Measurements from ENCODE around the gene ASRGL1.
"Not testable (repeated sequence)": the region's sequence is repeated elsewhere in the genome, so short reads cannot be mapped to it uniquely, and the experiment has no call there.

Gene ASRGL1

DNA sequence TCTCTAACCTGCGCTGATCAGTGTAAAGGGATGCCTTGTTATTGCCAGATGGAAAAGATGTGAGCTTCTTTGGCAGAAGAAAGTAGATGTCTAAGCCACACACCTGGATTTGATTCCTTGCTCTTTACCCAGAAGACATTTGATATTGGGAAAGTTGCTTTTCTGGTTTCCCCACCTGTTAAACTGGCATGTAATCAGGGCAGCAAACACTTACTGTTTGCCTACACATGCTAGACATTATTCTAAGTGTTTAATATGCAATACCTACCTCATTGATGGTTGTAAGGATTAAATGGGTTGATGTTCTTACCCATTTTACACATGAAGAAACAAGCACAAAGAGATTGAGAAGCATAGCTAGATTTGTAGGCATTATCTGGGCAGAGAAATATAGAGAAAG lies 16.6 kb downstream of the ASRGL1 start:
- no peak for DNase-seq

DNA sequence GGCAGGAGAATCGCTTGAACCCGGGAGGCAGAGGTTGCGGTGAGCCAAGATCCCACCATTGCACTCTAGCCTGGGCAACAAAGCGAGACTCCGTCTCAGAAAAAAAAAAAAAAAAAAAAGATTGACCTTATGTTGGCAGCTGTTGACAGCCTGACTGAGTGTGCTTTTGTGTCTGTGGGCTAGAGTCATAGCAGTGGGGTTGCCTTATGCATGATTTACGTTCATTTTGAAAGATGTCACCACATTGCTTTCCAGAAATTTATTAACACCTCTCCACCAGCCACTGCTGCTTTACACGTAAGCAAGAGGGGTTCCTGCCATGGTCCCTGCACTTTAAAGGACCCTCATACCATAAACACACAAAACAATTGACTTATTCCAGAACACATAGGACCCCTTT lies 21.0 kb downstream of the ASRGL1 start:
- no peak for DNase-seq

DNA sequence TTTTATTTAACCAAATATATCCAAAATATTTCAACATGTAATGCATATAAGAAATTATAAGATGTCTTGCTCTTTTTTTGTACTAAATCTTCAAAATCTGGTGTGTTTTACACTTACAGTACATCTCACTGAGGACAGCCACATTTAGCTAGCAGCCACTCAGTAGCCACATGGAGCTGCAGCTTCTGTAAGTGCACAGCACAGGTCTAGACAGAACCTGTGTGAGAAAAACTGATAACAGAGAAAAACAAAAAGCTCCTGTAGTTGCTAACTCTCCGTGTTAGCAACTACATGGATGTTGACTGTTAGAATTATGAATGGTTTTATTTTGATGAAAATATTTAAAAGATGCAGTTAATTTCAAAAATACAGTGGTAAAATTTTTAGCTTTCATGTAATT lies 22.2 kb downstream of the ASRGL1 start:
- DNase-seq: no peak

DNA sequence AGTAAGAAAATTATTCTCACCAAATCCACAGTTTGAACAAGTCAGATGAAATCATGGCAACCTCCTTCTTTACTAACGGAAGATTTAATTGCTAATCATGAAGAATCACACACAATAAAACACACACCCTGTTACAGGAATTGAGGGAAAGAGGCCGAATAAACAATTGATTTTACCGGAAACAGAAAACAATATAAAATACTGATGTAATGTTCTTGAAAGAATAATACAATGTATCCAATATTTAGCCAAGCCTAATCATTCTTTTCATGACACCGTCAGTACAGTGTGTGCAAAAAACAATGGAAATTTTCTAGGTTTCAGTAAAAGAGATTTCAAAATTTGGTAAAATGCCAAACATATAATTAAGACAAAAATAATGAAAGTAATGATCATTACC lies 23.4 kb downstream of the ASRGL1 start:
- DNase-seq: no peak

DNA sequence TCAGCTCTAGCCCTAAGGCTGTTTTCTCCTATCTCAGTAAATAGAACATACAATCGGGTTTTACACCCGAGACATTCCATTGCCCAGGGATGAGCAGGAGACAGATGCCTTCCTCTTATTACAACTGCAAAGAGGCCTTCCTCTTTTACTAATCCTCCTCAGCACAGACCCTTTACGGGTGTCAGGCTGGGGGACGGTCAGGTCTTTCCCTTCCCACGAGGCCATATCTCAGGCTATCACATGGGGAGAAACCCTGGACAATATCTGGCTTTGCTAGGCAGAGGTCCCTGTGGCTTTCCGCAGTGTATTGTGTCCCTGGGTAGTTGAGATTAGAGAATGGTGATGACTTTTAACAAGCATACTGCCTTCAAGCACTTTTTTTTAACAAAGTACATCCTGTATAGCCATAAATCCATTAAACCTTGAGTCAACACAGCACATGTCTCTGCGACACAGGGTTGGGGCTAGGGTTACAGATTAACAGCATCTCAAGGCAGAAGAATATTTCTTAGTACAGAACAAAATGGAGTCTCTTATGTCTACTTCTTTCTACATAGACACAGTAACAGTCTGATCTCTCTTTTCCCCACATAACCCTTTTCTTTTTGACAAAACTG lies 31.7 kb downstream of the ASRGL1 start:
- not testable (repeated sequence) for DNase-seq

DNA sequence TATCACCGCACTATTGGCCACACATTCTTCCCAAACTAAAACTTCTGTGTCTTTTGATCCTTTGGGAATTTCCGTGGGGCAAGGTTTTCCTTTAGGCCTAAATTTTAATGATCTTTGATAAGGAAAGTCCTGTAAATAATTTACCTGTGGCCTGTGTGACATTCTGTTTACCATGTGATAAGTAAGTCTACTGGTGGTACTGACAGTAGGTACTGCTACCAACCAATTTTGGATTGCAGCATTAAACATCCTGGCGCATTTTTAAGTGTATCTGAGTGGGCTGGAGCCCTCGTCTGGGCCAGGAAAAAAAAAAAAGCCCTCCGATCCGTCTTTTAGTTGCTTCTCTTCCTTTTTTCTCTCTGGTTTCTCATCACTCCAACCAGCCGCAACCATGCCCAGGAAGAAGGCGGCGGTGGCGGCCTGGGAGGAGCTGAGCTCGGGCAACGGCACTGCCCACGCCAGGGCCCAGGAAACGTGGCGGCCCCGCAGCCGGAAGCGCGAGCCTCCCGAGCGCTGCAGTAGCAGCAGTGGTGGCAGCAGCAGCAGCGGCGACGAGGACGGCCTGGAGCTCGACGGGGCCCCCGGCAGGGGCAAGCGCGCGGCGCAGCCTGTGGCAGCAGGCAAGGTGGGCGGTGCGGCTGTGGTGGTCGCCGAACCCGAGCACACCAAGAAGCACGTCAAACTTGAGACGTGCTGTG lies 33.6 kb downstream of the ASRGL1 start:
- DNase-seq: no peak

DNA sequence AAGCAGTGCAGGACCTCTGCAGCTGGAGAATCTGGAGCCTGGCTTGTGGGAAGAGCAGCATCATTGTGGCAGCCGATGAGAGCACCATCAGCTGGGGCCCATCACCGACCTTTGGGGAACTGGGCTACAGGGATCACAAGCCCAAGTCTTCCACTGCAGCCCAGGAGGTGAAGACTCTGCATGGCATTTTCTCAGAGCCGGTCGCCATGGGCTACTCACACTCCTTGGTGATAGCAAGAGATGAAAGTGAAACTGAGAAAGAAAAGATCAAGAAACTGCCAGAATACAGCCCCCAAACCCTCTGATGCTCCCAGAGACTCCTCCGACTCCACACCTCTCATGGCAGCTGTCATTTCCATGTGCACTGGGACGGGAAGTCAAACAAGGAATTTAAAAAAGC lies 35.6 kb downstream of the ASRGL1 start:
- DNase-seq: no peak

DNA sequence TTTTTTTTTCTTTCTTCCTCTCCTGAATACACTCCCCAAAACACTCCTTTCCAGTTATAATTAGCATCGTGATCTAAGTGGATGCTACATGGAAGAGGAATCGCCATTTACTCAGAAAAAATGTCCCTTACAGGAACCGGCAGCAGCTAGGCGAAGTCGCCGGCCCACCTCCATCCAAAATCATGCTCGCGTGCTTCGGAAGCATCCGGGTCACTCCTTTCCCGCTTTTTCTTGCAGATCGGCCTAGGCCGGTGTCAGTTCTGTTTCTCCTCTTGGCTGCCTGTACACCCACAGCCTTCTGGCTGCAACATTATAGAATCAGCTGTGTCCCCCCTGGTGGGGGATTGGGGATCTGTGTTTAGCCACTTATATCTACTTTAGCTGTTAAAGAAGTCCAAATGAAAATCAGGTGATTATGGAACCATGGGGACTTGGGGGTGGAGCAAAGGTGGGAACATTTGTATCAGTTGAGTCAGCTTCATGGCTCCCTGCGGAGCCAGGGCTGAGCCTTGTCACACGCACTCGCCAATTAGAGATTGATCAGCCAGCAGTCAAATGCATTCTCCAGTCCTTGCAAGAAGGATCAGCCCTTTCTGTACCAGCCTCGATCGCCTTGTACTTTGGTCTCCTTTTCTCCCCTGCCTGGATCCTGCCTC lies 36.3 kb downstream of the ASRGL1 start:
- DNase-seq: no peak

DNA sequence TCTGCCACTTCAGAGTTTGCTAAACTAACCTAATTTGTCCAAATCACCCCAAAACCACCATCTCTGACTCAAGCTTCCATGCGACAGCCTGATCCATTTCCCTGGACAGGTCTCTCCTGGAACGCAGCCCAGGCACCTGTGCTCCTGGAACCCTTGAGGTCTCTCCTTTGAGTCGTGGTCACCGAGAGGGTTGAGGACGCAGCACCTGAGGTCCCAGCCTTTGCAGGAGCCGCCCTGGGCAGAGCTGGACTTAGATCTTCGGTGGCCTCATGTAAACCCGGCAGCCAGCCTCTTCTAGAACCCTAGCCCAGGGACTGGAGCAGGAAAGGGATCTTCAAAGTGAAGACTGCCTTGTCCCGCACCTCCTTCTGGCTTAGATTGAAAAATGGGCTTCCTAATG lies 37.6 kb downstream of the ASRGL1 start:
- no peak for DNase-seq

DNA sequence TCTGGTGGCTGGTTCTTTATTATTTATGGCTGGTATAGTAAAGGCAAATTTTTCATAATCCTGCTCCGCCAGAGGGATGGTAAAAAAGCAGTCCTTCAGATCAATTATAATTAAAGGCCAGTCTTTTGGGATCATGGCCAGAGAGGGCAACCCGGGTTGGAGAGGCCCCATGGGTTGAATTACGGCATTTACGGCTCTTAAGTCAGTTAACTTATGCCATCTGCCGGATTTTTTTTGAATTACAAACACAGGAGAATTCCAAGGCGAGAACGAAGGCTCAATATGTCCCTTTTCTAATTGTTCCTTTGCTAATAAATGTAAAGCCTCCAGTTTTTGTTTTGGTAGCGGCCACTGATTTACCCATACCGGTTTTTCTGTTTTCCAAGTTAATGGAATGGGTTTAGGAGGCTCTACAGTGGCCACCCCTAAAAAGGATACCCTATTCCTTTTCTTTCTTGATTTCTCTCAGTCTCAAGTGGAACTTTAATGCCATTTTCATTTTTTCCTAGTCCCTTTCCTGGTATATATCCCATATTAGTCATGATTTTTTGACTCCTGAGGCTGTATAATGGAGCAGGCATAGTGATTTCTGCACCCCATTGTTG lies 41.3 kb downstream of the ASRGL1 start:
- not testable (repeated sequence) for DNase-seq

DNA sequence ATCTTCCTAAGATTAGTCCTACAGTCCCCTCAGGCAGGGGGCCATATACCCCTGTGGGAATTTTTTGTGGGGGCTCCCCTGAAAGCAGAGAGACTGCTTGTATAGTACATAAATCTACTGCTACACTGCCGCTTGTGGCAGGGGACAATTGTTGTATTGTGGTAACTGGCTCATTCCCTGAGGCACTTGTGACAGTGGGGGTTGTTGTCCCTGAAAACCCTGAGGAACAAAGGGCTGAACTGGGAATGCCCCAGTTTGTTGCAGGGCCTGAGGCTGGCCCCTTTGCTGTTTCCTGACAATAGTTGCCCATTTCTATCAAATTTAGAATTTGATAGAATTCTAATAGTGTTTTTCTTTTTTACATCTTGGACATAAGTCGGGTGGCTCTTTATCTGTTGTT lies 42.3 kb downstream of the ASRGL1 start:
- DNase-seq: not testable (repeated sequence)

DNA sequence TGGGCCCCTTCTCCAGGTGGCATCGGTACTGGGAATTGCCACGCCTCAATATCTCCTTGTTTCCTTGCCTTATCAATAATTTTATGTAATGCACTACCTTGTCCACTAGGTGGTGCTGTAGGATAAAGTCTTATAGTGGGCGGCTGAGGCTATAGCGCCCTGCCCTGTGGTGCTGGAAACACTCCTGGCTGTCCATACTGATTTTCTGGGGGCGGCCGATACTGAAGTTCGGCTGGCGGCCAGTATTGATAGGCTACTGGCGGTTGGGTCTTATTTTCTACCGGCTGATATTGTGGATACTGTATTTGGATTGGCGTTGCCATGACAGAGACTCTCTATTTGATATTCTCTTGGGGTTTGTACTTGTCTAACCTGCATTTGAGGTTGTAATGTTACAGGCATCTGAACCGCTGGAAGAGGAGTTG lies 43.6 kb downstream of the ASRGL1 start:
- DNase-seq: peak; percentile 60

DNA sequence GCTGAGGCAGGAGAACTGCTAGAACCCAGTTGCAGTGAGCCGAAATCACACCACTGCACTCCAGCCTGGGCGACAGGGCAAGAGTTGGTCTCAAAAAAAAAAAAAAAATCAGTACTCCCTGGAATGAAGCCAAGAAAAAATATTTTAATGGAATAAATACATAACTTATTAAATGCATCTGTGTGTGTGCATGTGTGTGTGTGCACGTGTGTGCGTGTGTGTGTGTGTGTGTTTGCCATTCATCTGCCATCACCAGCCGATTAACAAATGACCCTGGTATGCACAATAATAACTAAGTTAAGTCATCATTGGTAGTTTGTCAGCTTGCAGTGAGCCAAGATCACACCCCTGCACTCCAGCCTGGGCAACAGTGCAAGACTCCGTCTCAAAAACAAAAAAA lies 46.6 kb downstream of the ASRGL1 start:
- no peak for DNase-seq

DNA sequence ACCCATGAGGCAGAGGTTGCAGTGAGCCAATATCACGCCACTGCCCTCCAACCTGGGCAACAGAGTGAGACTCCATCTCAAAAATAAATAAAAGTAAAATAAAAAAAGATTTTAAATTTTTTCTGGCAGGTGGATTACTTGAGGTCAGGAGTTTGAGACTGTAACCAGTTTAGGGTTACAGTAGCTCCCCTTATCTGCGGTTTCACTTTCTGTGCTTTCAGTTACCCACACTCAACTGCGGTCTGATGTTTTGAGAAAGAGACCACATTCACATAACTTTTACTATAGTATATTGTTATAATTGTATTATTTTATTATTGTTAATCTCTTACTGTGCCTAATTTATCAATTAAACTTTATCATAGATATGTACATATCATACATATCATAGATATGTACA lies 48.8 kb downstream of the ASRGL1 start:
- DNase-seq: not testable (repeated sequence)

DNA sequence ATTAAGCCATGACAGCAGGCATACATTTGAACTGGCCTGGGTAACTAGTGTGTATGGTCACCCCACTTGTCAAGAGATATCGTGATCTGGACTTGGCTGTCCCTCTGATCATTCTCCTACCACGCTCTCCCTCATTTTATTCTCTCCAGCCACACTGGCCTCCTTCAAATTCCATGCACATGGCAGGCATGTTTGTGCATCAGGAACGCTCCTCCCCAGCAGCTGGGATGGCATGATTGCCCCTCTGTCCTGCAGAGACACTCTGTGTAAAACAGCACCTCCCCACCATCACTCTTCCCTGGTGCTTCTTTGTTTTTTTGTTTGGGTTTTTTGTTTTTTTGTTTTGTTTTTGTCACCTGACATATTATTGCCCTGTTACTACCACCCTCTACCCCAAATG lies 50.1 kb downstream of the ASRGL1 start:
- DNase-seq: no peak

DNA sequence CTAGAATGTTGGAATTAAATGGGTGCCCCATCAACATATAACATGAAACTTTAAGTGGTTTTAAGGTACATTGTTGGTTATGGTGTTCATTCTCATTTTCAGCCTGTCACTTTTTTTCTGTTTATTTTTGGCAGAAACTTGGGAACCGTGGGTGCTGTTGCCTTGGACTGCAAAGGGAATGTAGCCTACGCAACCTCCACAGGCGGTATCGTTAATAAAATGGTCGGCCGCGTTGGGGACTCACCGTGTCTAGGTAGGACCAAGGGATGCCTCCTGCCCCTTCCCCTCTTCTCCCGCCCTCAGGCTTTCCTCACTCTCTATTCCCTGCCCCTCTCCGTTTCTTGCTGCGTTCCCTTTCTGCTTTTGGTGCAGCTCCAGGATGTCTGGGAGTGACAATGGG lies 51.8 kb downstream of the ASRGL1 start:
- DNase-seq: no peak

DNA sequence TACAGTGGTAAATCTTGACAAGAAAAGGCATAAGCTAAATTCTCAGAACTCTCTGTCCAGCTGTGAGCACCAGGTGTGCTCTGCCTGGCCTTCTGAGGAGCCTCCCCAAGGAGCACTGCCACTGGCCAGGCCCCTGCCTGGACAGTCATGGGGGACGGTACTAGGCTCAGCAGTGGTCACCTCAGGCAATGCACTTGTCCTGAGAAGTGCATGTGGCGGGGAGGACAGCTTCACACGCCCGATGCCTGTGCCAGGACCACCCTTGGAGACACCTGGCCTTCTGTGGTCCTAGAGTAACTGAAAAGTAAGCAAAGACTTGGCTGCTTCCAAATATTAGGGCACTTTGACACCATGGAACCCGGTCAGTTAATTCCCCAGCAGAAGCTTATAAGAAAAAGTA lies 53.0 kb downstream of the ASRGL1 start:
- DNase-seq: no peak

DNA sequence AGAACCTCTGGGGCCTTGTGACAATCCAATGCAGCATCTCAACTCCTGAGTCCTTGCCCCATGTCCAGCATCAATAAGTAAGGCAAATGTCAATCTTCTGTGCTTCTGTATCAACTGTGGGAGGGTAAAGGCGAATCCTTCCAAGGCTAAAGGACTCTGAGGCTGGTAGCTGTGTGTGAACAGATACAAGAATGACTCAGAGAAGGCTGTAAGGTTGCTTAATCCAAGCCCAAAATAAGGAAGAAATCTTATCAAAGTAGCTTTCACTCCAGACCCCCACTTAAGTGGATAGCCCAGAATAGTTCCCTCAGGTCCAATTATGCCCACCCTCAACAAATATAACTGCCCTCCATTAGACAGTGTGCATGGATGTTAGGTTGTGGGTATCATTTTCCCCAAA lies 53.5 kb downstream of the ASRGL1 start:
- DNase-seq: no peak

DNA sequence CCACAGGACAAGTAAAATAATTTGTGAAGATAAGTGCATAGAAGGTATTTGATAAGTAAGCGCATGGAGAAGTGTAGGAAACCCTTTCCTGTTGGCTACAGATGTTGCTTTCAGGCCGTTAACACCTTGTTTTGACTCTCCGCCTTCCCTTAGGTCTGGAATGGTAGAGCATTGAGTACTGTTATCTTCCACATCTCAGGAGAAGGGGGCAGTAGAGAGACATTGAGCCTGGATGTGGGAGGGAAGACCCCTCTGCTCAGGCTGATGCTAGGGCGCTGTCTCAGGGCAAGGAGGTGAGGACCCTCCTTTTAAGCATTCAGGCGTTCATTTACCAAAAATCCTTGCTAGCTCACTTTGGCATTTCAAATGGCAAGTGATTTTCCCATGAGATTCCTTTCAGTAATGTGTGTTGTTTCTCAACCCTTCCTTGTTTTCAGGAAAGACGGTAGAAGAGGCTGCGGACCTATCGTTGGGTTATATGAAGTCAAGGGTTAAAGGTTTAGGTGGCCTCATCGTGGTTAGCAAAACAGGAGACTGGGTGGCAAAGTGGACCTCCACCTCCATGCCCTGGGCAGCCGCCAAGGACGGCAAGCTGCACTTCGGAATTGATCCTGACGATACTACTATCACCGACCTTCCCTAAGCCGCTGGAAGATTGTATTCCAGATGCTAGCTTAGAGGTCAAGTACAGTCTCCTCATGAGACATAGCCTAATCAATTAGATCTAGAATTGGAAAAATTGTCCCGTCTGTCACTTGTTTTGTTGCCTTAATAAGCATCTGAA lies 54.6 kb downstream of the ASRGL1 start:
- no peak for DNase-seq

DNA sequence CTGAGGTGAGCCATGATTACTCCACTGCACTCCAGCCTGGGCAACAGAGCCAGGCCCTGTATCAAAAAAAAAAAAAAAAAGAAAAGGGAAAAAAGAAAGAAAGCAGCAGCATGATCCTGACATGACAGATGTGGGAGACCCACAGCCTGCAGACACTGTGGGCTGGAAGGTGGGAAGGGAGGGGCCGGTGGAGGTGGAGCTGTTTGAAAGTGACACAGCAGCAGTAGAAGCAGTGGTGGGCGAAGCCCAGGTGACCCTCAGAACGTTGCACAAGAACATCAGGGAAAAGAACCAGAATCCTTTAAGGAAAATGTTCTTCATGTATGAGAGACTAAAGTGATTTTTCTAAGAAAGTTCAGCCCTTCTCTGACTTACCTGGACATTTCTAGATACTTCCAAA lies 55.3 kb downstream of the ASRGL1 start:
- DNase-seq: no peak

DNA sequence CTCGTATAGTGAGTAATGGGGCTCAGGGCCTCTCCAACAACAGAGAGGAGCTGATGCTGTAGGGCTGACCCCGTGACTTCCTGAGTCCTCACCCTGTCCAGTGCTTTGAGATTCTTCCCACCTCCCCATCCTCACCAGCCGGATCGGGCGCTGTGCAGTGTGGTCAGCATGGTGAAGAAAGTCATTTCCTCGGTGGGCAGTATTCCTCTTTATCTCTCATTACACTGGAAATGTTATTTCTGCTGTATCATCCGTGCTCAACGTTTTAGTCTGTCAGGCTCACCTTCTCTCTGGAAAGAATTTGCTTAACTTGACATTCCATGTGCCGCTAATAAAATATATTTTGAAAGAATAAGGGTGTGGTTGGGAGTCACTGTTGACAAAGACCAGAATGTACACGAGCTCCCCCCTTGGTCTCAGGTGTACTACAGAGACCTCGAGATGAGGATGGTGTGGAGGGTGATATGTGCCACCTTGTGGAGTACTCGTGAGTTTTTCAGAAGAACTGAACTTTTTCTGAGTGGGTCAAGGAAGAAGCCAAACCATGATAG lies 55.9 kb downstream of the ASRGL1 start:
- no peak for DNase-seq

DNA sequence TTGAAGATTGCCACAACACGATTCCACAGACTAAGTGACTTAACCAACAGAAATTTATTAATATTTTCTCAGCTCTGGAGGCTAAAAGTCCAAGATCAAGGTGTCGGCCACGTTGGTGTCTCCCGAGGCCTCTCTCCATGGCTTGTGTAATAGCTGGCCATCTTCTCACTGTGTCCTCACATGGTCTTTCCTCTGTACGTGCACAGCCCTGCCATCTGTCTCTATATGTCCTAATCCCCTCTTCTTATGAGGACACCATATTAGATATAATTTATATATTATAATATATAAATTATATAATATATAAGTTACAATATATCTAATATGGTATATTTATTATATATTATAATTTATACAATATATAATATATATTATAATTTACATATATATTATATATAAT lies 56.5 kb downstream of the ASRGL1 start:
- DNase-seq: no peak
